HepG2 (cell line): ENCODE measurements around the gene PPP1R15A. TPM values are rescaled to one million over a fixed set of nuclear protein-coding genes. Genes with fewer than 3 reads are reported as not detected.

ENCODE experiments used
- BRCA1 ChIP-seq: sonication (generic); formaldehyde crosslinking; IDR thresholded peaks from 2 replicates; pipeline ENCODE4 v1.4.0; 2020; ENCODE audit warnings: missing genetic modification reagents
- ETV5 ChIP-seq: IDR thresholded peaks from 2 replicates; pipeline ENCODE4 v1.6.1; 2018; ENCODE audit warnings: missing biosample characterization, missing genetic modification reagents, inconsistent platforms, borderline replicate concordance
- FOXM1 ChIP-seq: sonication (generic); formaldehyde crosslinking; IDR thresholded peaks from 2 replicates; pipeline ENCODE4 v1.5.0; 2020; ENCODE audit warnings: missing genetic modification reagents
- KDM5A ChIP-seq: fragments of 200-600 bp; sonication (generic); IDR thresholded peaks from 2 replicates; pipeline ENCODE4 v1.7.0; 2018; ENCODE audit warnings: antibody characterized with exemption, mild to moderate bottlenecking, low read length, borderline replicate concordance
- NR2F1 ChIP-seq, 2 experiments: fragments of 450-650 bp in 1 of 2; formaldehyde crosslinking in 1 of 2; IDR thresholded peaks; 2 replicates each; pipeline versions ENCODE4 v1.5.0 to v1.6.1; 2016 to 2020; ENCODE audit warnings: mild to moderate bottlenecking in 1 of 2, missing compliant biosample characterization in 1 of 2, missing genetic modification reagents in 1 of 2, moderate library complexity in 1 of 2
- PITX1 ChIP-seq: sonication (generic); formaldehyde crosslinking; IDR thresholded peaks from 2 replicates; pipeline ENCODE4 v1.5.1; 2020; ENCODE audit warnings: mild to moderate bottlenecking, missing genetic modification reagents
- RORA ChIP-seq: sonication (generic); formaldehyde crosslinking; IDR thresholded peaks from 2 replicates; pipeline ENCODE4 v1.5.0; 2020; ENCODE audit warnings: mild to moderate bottlenecking, missing genetic modification reagents, moderate library complexity
- SIX4 ChIP-seq: sonication (generic); formaldehyde crosslinking; IDR thresholded peaks from 2 replicates; pipeline ENCODE4 v1.4.0; 2020; ENCODE audit warnings: missing genetic modification reagents
- STAT5B ChIP-seq: sonication (generic); formaldehyde crosslinking; IDR thresholded peaks from 2 replicates; pipeline ENCODE4 v1.4.0; 2020; ENCODE audit warnings: missing genetic modification reagents
- ZNF101 ChIP-seq: sonication (generic); formaldehyde crosslinking; IDR thresholded peaks from 2 replicates; pipeline ENCODE4 v1.4.0; 2020; ENCODE audit warnings: mild to moderate bottlenecking, low read depth, missing genetic modification reagents, borderline replicate concordance
- ZNF251 ChIP-seq: sonication (generic); formaldehyde crosslinking; IDR thresholded peaks from 2 replicates; pipeline ENCODE4 v1.9.0; 2021; ENCODE audit warnings: mild to moderate bottlenecking, missing genetic modification reagents
- ZNF253 ChIP-seq: sonication (generic); formaldehyde crosslinking; IDR thresholded peaks from 2 replicates; pipeline ENCODE4 v1.8.0; 2022; ENCODE audit warnings: mild to moderate bottlenecking, missing genetic modification reagents, borderline replicate concordance
- ZNF292 ChIP-seq: sonication (generic); formaldehyde crosslinking; IDR thresholded peaks from 2 replicates; pipeline ENCODE4 v1.8.1; 2022; ENCODE audit warnings: mild to moderate bottlenecking, low read depth, missing genetic modification reagents, borderline replicate concordance
- ZNF572 ChIP-seq: sonication (generic); formaldehyde crosslinking; IDR thresholded peaks from 2 replicates; pipeline ENCODE4 v1.5.1; 2020; ENCODE audit warnings: mild to moderate bottlenecking, missing genetic modification reagents
- ZNF652 ChIP-seq: IDR thresholded peaks from 2 replicates; pipeline ENCODE4 v1.6.1; 2016; ENCODE audit warnings: low read depth, borderline replicate concordance
- ZSCAN30 ChIP-seq: sonication (generic); formaldehyde crosslinking; IDR thresholded peaks from 2 replicates; pipeline ENCODE4 v1.5.0; 2020; ENCODE audit warnings: mild to moderate bottlenecking, missing genetic modification reagents
- polyA plus RNA-seq, 8 experiments: library from polyadenylated mRNA; depleted of rRNA in 3 of 8; stranded (reverse) in 7 of 8; unstranded in 1 of 8; fragments of >200 nt; fragmentation: Illumina TruSeq in 4 of 8; extraction: Trizol in 4 of 8; gene quantifications; 2 replicates each; pipeline versions ENCODE4 v1.2.1 to v1.2.3, GENCODE V29; 2011 to 2016; ENCODE audit warnings: low read depth in 4 of 8, missing spikeins in 1 of 8, mixed read lengths in 1 of 8; ENCODE audit not compliant: insufficient read depth in 1 of 8
- total RNA-seq, 5 experiments: library from RNA; depleted of rRNA; stranded (reverse); fragments of >200 nt; fragmentation: Illumina TruSeq; extraction: Trizol; gene quantifications; 2 replicates each; pipeline ENCODE4 v1.2.3, GENCODE V29; 2016; ENCODE audit warnings: low read depth in 1 of 5
- TF ChIP-seq, protein P1 (sequence below): sonication (generic); formaldehyde crosslinking; IDR thresholded peaks from 2 replicates; pipeline ENCODE4 v1.4.0; 2020; ENCODE audit warnings: missing genetic modification reagents
- TF ChIP-seq, protein P2 (sequence below): sonication (generic); formaldehyde crosslinking; IDR thresholded peaks from 2 replicates; pipeline ENCODE4 v1.4.0; 2020; ENCODE audit warnings: missing genetic modification reagents, borderline replicate concordance
- TF ChIP-seq, protein P3 (sequence below): sonication (generic); formaldehyde crosslinking; IDR thresholded peaks from 2 replicates; pipeline ENCODE4 v1.5.1; 2020; ENCODE audit warnings: missing genetic modification reagents, mild to moderate bottlenecking, borderline replicate concordance
- TF ChIP-seq, protein P4 (sequence below): sonication (generic); formaldehyde crosslinking; IDR thresholded peaks from 2 replicates; pipeline ENCODE4 v1.4.0; 2020; ENCODE audit warnings: missing genetic modification reagents
- TF ChIP-seq, protein P5 (sequence below): sonication (generic); formaldehyde crosslinking; IDR thresholded peaks from 2 replicates; pipeline ENCODE4 v1.5.1; 2020; ENCODE audit warnings: missing genetic modification reagents, mild to moderate bottlenecking, borderline replicate concordance

The PPP1R15A gene
- total and polyA plus RNA-seq, 2 of the 13 experiments (the other 11 are each of a cell fraction or from before 2014, with no cell fraction given), result 15.6 to 18.5 TPM

DNA sequence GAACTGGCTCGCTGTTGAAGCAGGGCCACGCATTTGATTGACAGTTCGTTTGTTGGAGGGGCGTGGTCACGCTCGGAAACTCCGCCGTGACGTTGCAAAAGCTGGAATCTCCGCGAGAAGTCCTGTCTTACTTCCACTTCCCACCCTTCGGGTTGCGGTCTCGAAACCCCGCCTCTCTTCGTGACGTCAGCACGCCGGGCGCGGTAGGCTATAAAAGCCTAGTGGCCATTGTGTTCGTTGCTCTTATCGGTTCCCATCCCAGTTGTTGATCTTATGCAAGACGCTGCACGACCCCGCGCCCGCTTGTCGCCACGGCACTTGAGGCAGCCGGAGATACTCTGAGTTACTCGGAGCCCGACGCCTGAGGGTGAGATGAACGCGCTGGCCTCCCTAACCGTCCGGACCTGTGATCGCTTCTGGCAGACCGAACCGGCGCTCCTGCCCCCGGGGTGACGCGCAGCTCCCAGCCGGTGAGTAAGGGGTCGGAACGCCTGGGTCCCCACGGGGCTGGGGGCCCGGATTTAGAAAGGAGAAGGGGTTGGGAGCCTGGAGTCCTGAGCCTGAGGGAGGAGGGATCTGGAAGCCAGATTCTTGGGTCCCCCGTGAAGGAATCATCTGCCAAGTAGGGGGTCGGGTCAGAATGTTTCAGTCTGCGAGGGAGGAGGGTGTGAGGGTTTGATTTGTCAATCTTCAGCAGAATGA, at the start of gene PPP1R15A (continued):
- no peak for TF ChIP-seq KDM5A
- TF ChIP-seq FOXM1 (CRISPR knock-in tag), result no peak
- TF ChIP-seq ZNF572 (CRISPR knock-in tag), result no peak
- TF ChIP-seq SIX4, result peak; percentile 33; the same call in 1 of the 2 replicates
- TF ChIP-seq ZNF292 (CRISPR knock-in tag), result no peak
- no peak for TF ChIP-seq ZNF253 (CRISPR knock-in tag)
- TF ChIP-seq ZNF101 (CRISPR knock-in tag), result no peak
- TF ChIP-seq STAT5B, result no peak
- no peak for TF ChIP-seq ZNF251 (CRISPR knock-in tag)
- no peak for TF ChIP-seq PITX1
- TF ChIP-seq, protein P1, sequence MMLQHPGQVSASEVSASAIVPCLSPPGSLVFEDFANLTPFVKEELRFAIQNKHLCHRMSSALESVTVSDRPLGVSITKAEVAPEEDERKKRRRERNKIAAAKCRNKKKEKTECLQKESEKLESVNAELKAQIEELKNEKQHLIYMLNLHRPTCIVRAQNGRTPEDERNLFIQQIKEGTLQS, result peak; percentile 29; the same call in 1 of the 2 replicates
- TF ChIP-seq ZNF652, result peak; percentile 24; the same call in 1 of the 2 replicates
- TF ChIP-seq, protein P2, sequence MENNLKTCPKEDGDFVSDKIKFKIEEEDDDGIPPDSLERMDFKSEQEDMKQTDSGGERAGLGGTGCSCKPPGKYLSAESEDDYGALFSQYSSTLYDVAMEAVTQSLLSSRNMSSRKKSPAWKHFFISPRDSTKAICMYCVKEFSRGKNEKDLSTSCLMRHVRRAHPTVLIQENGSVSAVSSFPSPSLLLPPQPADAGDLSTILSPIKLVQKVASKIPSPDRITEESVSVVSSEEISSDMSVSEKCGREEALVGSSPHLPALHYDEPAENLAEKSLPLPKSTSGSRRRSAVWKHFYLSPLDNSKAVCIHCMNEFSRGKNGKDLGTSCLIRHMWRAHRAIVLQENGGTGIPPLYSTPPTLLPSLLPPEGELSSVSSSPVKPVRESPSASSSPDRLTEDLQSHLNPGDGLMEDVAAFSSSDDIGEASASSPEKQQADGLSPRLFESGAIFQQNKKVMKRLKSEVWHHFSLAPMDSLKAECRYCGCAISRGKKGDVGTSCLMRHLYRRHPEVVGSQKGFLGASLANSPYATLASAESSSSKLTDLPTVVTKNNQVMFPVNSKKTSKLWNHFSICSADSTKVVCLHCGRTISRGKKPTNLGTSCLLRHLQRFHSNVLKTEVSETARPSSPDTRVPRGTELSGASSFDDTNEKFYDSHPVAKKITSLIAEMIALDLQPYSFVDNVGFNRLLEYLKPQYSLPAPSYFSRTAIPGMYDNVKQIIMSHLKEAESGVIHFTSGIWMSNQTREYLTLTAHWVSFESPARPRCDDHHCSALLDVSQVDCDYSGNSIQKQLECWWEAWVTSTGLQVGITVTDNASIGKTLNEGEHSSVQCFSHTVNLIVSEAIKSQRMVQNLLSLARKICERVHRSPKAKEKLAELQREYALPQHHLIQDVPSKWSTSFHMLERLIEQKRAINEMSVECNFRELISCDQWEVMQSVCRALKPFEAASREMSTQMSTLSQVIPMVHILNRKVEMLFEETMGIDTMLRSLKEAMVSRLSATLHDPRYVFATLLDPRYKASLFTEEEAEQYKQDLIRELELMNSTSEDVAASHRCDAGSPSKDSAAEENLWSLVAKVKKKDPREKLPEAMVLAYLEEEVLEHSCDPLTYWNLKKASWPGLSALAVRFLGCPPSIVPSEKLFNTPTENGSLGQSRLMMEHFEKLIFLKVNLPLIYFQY (CRISPR knock-in tag), result no peak
- TF ChIP-seq RORA, result no peak
- TF ChIP-seq, protein P3, sequence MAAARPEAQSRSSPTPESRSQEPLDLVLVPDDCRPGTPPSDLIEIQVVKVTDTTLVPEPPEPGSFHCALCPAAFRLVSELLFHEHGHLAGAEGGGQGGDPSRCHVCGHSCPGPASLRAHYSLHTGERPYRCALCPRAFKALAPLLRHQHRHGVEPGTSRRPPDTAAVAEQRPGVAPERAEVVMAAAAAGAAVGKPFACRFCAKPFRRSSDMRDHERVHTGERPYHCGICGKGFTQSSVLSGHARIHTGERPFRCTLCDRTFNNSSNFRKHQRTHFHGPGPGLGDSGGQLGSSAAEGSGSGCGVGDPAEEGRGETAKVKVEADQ (CRISPR knock-in tag), result peak; percentile 90; the same call in 1 of the 2 replicates
- peak; percentile 56 for TF ChIP-seq ETV5
- TF ChIP-seq, protein P4, sequence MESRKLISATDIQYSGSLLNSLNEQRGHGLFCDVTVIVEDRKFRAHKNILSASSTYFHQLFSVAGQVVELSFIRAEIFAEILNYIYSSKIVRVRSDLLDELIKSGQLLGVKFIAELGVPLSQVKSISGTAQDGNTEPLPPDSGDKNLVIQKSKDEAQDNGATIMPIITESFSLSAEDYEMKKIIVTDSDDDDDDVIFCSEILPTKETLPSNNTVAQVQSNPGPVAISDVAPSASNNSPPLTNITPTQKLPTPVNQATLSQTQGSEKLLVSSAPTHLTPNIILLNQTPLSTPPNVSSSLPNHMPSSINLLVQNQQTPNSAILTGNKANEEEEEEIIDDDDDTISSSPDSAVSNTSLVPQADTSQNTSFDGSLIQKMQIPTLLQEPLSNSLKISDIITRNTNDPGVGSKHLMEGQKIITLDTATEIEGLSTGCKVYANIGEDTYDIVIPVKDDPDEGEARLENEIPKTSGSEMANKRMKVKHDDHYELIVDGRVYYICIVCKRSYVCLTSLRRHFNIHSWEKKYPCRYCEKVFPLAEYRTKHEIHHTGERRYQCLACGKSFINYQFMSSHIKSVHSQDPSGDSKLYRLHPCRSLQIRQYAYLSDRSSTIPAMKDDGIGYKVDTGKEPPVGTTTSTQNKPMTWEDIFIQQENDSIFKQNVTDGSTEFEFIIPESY (CRISPR knock-in tag), result 0 out of 2 replicates have a peak, but pooled peaks have one; percentile 32
- no peak for TF ChIP-seq ZSCAN30 (CRISPR knock-in tag)
- no peak for TF ChIP-seq NR2F1 (CRISPR knock-in tag; IDR thresholded peaks at IDR 0.05)
- TF ChIP-seq BRCA1 (CRISPR knock-in tag), result peak; percentile 48; the same call in 1 of the 2 replicates
- TF ChIP-seq, protein P5, sequence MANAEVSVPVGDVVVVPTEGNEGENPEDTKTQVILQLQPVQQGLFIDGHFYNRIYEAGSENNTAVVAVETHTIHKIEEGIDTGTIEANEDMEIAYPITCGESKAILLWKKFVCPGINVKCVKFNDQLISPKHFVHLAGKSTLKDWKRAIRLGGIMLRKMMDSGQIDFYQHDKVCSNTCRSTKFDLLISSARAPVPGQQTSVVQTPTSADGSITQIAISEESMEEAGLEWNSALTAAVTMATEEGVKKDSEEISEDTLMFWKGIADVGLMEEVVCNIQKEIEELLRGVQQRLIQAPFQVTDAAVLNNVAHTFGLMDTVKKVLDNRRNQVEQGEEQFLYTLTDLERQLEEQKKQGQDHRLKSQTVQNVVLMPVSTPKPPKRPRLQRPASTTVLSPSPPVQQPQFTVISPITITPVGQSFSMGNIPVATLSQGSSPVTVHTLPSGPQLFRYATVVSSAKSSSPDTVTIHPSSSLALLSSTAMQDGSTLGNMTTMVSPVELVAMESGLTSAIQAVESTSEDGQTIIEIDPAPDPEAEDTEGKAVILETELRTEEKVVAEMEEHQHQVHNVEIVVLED (CRISPR knock-in tag), result peak; percentile 87
